HG02970 (cell line): ENCODE measurements around the gene CUBN.
"Not testable (repeated sequence)": the region's sequence is repeated elsewhere in the genome, so short reads cannot be mapped to it uniquely, and the experiment has no call there.

ENCODE experiments used
- ATAC-seq: cut with Tn5 transposase; IDR thresholded peaks from one replicate; pipeline ENCODE4 v1.9.1; 2021; ENCODE audit warnings: mild to moderate bottlenecking, moderate library complexity, moderate number of reproducible peaks; ENCODE audit not compliant: unreplicated experiment, low FRiP score

The CUBN gene

GRCh38 chr10:17143055-17143690 lies 13.6 kb upstream of the CUBN start:
- no peak for ATAC-seq

GRCh38 chr10:17141504-17142229 lies 12.1 kb upstream of the CUBN start:
- no peak for ATAC-seq

GRCh38 chr10:17140386-17140761 lies 10.8 kb upstream of the CUBN start:
- ATAC-seq: no peak

GRCh38 chr10:17138460-17139042 lies 8.9 kb upstream of the CUBN start:
- no peak for ATAC-seq

- no peak for ATAC-seq
These were observed 5.2 kb upstream of the CUBN start for GRCh38 chr10:17134737-17135260.

- ATAC-seq: no peak
These were observed 4.7 kb upstream of the CUBN start for GRCh38 chr10:17134282-17134681.

GRCh38 chr10:17128261-17128660 lies 1.4 kb downstream of the CUBN start:
- no peak for ATAC-seq

GRCh38 chr10:17126327-17126726 lies 3.3 kb downstream of the CUBN start:
- no peak for ATAC-seq

GRCh38 chr10:17125206-17125893 lies 4.3 kb downstream of the CUBN start:
- no peak for ATAC-seq

GRCh38 chr10:17123961-17124360 lies 5.7 kb downstream of the CUBN start:
- ATAC-seq: no peak

- ATAC-seq: no peak
These were observed 6.6 kb downstream of the CUBN start for GRCh38 chr10:17122726-17123661.

- no peak for ATAC-seq
These were observed 7.6 kb downstream of the CUBN start for GRCh38 chr10:17122052-17122451.

GRCh38 chr10:17120694-17121093 lies 8.9 kb downstream of the CUBN start:
- no peak for ATAC-seq

GRCh38 chr10:17119845-17120244 lies 9.8 kb downstream of the CUBN start:
- ATAC-seq: no peak

GRCh38 chr10:17116193-17116592 lies 13.4 kb downstream of the CUBN start:
- no peak for ATAC-seq

- no peak for ATAC-seq
These were observed 13.9 kb downstream of the CUBN start for GRCh38 chr10:17115683-17116082.

GRCh38 chr10:17114878-17115444 lies 14.7 kb downstream of the CUBN start:
- not testable (repeated sequence) for ATAC-seq

- no peak for ATAC-seq
These were observed 15.6 kb downstream of the CUBN start for GRCh38 chr10:17113889-17114540.

- ATAC-seq: no peak
These were observed 16.3 kb downstream of the CUBN start for GRCh38 chr10:17113346-17113745.
